ENCODE results near the gene SUGP2. TPM values are rescaled to one million over a fixed set of nuclear protein-coding genes. Genes with fewer than 3 reads are reported as not detected.

The SUGP2 gene
- total and polyA plus RNA-seq, 9 of the 15 experiments (the other 6 are each of a cell fraction or from before 2014, with no cell fraction given): 13.1 to 101 (median 63.1) TPM

- TF ChIP-seq, protein P1, sequence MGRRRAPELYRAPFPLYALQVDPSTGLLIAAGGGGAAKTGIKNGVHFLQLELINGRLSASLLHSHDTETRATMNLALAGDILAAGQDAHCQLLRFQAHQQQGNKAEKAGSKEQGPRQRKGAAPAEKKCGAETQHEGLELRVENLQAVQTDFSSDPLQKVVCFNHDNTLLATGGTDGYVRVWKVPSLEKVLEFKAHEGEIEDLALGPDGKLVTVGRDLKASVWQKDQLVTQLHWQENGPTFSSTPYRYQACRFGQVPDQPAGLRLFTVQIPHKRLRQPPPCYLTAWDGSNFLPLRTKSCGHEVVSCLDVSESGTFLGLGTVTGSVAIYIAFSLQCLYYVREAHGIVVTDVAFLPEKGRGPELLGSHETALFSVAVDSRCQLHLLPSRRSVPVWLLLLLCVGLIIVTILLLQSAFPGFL (CRISPR knock-in tag; IDR thresholded peaks at IDR 0.05): no peak
- TF ChIP-seq MYBL2 (IDR thresholded peaks at IDR 0.05; ENCODE audit: low read depth) (no peak), MYBL2 (CRISPR knock-in tag; IDR thresholded peaks at IDR 0.05; ENCODE audit: borderline replicate concordance) (no peak), ZNF717 (CRISPR knock-in tag; IDR thresholded peaks at IDR 0.05) (no peak), MITF (IDR thresholded peaks at IDR 0.05) (no peak), TEAD4 (IDR thresholded peaks at IDR 0.05; ENCODE audit: low read length) (no peak), TEAD4 (CRISPR knock-in tag; IDR thresholded peaks at IDR 0.05; ENCODE audit: borderline replicate concordance) (no peak)
Observed at GRCh38 chr19:19040417-19040816, 7.1 kb upstream of the SUGP2 start (continued).

GRCh38 chr19:19039901-19040300 lies 6.6 kb upstream of the SUGP2 start:
- Histone ChIP-seq H3K4me2 (ENCODE audit: insufficient read depth, low read length) (no peak overlapping the region), H3K27ac (ENCODE audit: extremely low read depth, low read depth, low read length) (no peak overlapping the region), H3K4me1 (replicated peaks in 1 of 2; ENCODE audit: control insufficient read depth in 2 of 2, insufficient read depth in 2 of 2, low read length in 2 of 2) (peaks cover 0 to 14% of the 10 kb centered on the region in 2 experiments; a peak in 3 of 5 replicates), H2AFZ (ENCODE audit: low read depth, low read length) (no peak overlapping the region), H3K36me3 (ENCODE audit: control insufficient read depth, insufficient read depth, low read length) (peaks cover 68% of the 10 kb centered on the region; the same call in 2 of the 3 replicates), H3K9me3 (replicated peaks; ENCODE audit: control insufficient read depth, insufficient read depth, low read depth, low read length) (0 out of 2 replicates have a peak, but pooled peaks cover 4% of the 10 kb centered on the region), H4K20me1 (replicated peaks; ENCODE audit: control insufficient read depth, insufficient read depth, low read length) (peaks cover 5% of the 10 kb centered on the region; the same call in 1 of the 2 replicates), H3K4me3 (no peak overlapping the region), H3K27me3 (ENCODE audit: control insufficient read depth in 2 of 2, insufficient read depth in 2 of 2, low read length in 2 of 2) (no peaks in the 10 kb centered on the region), H3K9me1 (ENCODE audit: control insufficient read depth, insufficient read depth, low read length) (no peaks in the 10 kb centered on the region), H3K79me2 (ENCODE audit: control insufficient read depth, insufficient read depth, low read length) (peaks cover 59% of the 10 kb centered on the region), H3K9ac (ENCODE audit: insufficient read depth in 1 of 2, low read depth in 2 of 2, low read length in 2 of 2) (no peak overlapping the region)
- no peak for TF ChIP-seq GABPB2 (CRISPR knock-in tag; conservative IDR thresholded peaks at IDR 0.05)
- FAIRE-seq: no peak
- CTCF ChIA-PET (ENCODE audit: low intra/inter-chr PET ratio): no interaction called here
- intact Hi-C loops (cut with micrococcal nuclease) (no loop called here), in situ Hi-C loops (cut with MboI) (loop anchor here (10.0 kb wide), 1 partner anchor 285 kb away; the partner anchor contains the start of genes MAU2 and SUGP1)
- no TSS peak for BruUV-seq (replicated peaks)
- WGBS (ENCODE audit: insufficient coverage, low coverage, missing lambda C conversion rate): 64% methylated on average over 4 of the region's 4 CpGs
- POLR2A ChIA-PET: interaction anchor here (0.9 kb wide), 1 partner anchor 13 kb away, joined by 3 read pairs; no protein-coding TSS in a partner anchor
- no peak for ATAC-seq
- DNase-seq (ENCODE audit: extremely low read depth in 1 of 4, low spot score in 3 of 4): no peak

Measured in K562 (cell line).